Measurements from ENCODE around the gene PDE4D.

- TF ChIP-seq CTCF (IDR thresholded peaks at IDR 0.05): no peak
- TF ChIP-seq POLR2A (IDR thresholded peaks at IDR 0.05): no peak
These were observed 85.7 kb downstream of the PDE4D start for GRCh38 chr5:59807806-59808205.
